K562 (cell line): ENCODE data around the gene SORT1.

Experiments used
- CHD4 ChIP-seq: fragments of 200-600 bp; sonication (generic); IDR thresholded peaks from 3 replicates; pipeline ENCODE4 v1.6.1; 2012; ENCODE audit warnings: low read depth, mild to moderate bottlenecking, mixed read lengths, low read length, inconsistent platforms; ENCODE audit not compliant: insufficient read depth, insufficient replicate concordance, poor library complexity, severe bottlenecking
- CTCF ChIP-seq, 3 experiments: IDR thresholded peaks in 2 of 3; conservative IDR thresholded peaks in 1 of 3; 2 replicates each; pipeline ENCODE4 v1.5.1; 2011 to 2012; ENCODE audit warnings: low read length in 3 of 3, mild to moderate bottlenecking in 3 of 3, control low read depth in 2 of 3, improper control_type of control experiment in 1 of 3, inconsistent platforms in 1 of 3, low read depth in 1 of 3, mixed read lengths in 1 of 3, moderate library complexity in 1 of 3; ENCODE audit not compliant: insufficient read depth in 2 of 3
- KLF16 ChIP-seq: IDR thresholded peaks from 2 replicates; pipeline ENCODE4 v1.6.1; 2016; ENCODE audit warnings: antibody characterized with exemption
- MXI1 ChIP-seq: IDR thresholded peaks from 2 replicates; pipeline ENCODE4 v1.6.1; 2011; ENCODE audit warnings: low read depth, mild to moderate bottlenecking, improper control_type of control experiment, low read length

- TF ChIP-seq CTCF (IDR thresholded peaks at IDR 0.05 in 2 of 3, conservative IDR thresholded peaks at IDR 0.05 in 1 of 3; ENCODE audit: insufficient read depth in 2 of 3, low read depth in 1 of 3, low read length in 3 of 3) (no peak), KLF16 (no peak), MXI1 (no peak), CHD4 (no peak)
Measured at GRCh38 chr1:109392037-109392787, 5.5 kb downstream of the SORT1 start.
